Adrenal gland (tissue), 12 donors: ENCODE data around the gene HCFC1. TPM values are rescaled to one million over a fixed set of nuclear protein-coding genes. Genes with fewer than 3 reads are reported as not detected.
A peak's percentile ranks its signal among the peaks of the same experiment; 100 is the strongest.

ENCODE experiments used
- DNase-seq, 7 donors: peaks; one replicate each; pipeline ENCODE4 v3.0.0-alpha.2; 2019 to 2020
- H3K27ac ChIP-seq, 5 donors: fragments of 200-600 bp; sonication (generic) in 4 of 5; 1 replicate in 3 of 5; 2 replicates in 2 of 5; pipeline versions ENCODE4 v1.5.1 to v1.8.0; 2016 to 2020; ENCODE audit warnings: mild to moderate bottlenecking in 1 of 5
- H3K27me3 ChIP-seq: fragments of 200-600 bp; 2 replicates; pipeline ENCODE4 v1.8.0; 2021
- H3K36me3 ChIP-seq, 2 donors: fragments of 200-600 bp; replicated peaks in 1 of 2; 1 replicate in 1 of 2; 2 replicates in 1 of 2; pipeline versions ENCODE4 v1.5.1 to v1.8.0; 2018 to 2022
- H3K4me1 ChIP-seq, 2 donors: fragments of 200-600 bp; replicated peaks in 1 of 2; 1 replicate in 1 of 2; 2 replicates in 1 of 2; pipeline versions ENCODE4 v1.5.1 to v1.8.0; 2018 to 2021
- H3K4me3 ChIP-seq, 4 donors: fragments of 200-600 bp; sonication (generic) in 3 of 4; one replicate each; pipeline ENCODE4 v1.5.1; 2016 to 2018
- H3K9me3 ChIP-seq, 3 donors: fragments of 200-600 bp; sonication (generic) in 1 of 3; replicated peaks in 1 of 3; 1 replicate in 2 of 3; 2 replicates in 1 of 3; pipeline versions ENCODE4 v1.5.1 to v1.8.0; 2016 to 2021
- CTCF ChIP-seq, 6 experiments: fragments of 450-650 bp in 4 of 6; fragments of 200-600 bp in 2 of 6; sonication (generic) in 1 of 6; IDR thresholded peaks; 1 replicate in 5 of 6; 2 replicates in 1 of 6; pipeline versions ENCODE4 v1.5.1 to v1.8.0; 2016 to 2021; ENCODE audit warnings: antibody characterized with exemption in 6 of 6, mild to moderate bottlenecking in 2 of 6, moderate library complexity in 1 of 6
- POLR2A ChIP-seq, 2 donors: fragments of 450-650 bp; IDR thresholded peaks; one replicate each; pipeline ENCODE4 v1.6.1; 2017; ENCODE audit warnings: antibody characterized with exemption in 2 of 2, mild to moderate bottlenecking in 2 of 2, moderate library complexity in 1 of 2
- WGBS, 4 donors: extraction: QIAGEN DNeasy Blood & Tissue Kit in 2 of 4; methylation state at CpG; one replicate each; pipeline versions ENCODE4 v1.1.5 to v1.1.7; 2013 to 2017; 5-methylcytosine and 5-hydroxymethylcytosine counted together
- intact Hi-C, 2 donors: fragments of 100-400 bp; cut with DNase I; formaldehyde crosslinking; loops; one replicate each; pipeline versions ENCODE4 v1.14.1 to v1.15.0; 2022 to 2023
- polyA plus RNA-seq, 3 donors: library from polyadenylated mRNA; stranded (reverse); fragments of 200-250 nt in 2 of 3; fragments of 350-450 nt in 1 of 3; fragmentation: Illumina TruSeq in 1 of 3; extraction: RNeasy Lipid Tissue Mini Kit (QIAGEN cat#74804) in 1 of 3; gene quantifications; one replicate each; pipeline ENCODE4 v1.2.3, GENCODE V29; 2013 to 2014
- total RNA-seq, 9 donors: library from RNA; depleted of rRNA in 4 of 9; stranded (reverse); fragments of >200 nt in 4 of 9; fragments of 120-200 nt in 1 of 9; fragmentation: NEBNext Ultra II Directional in 1 of 9; extraction: Animal tissue kit (Norgen Biotek cat#: 25700) in 1 of 9; gene quantifications; one replicate each; pipeline versions ENCODE4 v1.1.0 to v1.2.4, GENCODE V29; 2013 to 2023
- donor health status: healthy with polysubstance abuse.
- donor health status: Bipolar disorder and iron deficiency.
- donor health status: DM: yes; HTN: yes; CAD: no.
- donor health status: DM: no; HTN: no; CAD: no.
- donor health status: DM: no; HTN: no; CAD: no.
- donor health status: DM: yes; HTN: yes; CAD: no.

Gene HCFC1
- total and polyA plus RNA-seq, 12 donors: 9.2 to 77.1 (median 54.0) TPM

DNA sequence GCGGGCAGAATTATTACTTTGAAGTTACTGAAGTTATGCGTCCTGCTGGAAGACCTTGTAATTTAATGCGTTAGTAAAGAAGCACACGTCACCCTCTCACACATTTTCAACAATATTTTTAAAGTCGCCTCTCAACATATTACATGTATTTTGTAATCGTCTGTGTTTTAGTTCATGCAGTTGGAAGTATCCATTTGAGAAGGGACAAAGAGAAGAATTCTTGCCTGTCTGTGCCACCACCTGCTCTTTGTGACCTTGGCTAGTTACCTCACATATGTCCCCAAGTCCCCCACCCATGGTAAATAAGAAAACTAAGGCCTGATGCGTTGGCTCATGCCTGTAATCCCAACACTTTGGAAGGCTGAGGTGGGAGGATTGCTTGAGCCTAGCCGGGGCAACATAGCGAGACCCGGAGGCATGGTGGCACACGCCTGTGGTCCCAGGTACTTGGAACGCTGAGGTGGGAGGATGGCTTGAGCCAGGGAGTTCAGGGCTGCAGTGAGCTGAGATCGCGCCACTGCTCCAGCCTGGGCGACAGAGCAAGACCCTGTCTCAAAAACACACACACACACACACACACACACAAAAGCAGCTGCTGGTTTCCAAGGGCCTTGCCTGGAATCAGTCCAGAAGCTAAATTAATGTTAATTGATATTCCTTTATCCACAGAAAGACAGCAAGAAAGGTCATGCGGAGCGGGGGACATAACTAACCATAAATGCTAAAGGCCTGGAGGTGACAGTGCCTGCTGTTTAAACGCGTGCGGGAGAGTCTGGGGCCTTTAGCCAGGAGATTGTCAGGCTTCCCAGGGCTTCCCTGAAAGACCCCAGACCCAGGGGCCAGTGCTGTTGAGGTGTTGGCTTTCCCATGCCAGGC, 1.7 kb upstream of the HCFC1 start:
- 23 to 41% (median 31%) methylated on average over 11 to 20 of the region's 20 CpGs for WGBS, 4 donors
- TF ChIP-seq CTCF (IDR thresholded peaks at IDR 0.05) (peak in 2 of 6 experiments; percentile 13 to 14), POLR2A (IDR thresholded peaks at IDR 0.05) (no peak)
- Histone ChIP-seq H3K4me3 (peak overlapping the region in 2 of 4 donors; percentile 29 to 73), H3K27me3 (no peaks in the 10 kb centered on the region), H3K4me1 (peaks cover 12 to 30% of the 10 kb centered on the region in 2 donors), H3K9me3 (no peaks in the 10 kb centered on the region), H3K36me3 (no peaks in the 10 kb centered on the region), H3K27ac (peak overlapping the region; percentile 79 to 99 (median 98))
- intact Hi-C loops: no loop called here
- peak in 1 of 7 donors; percentile 35 for DNase-seq

- Histone ChIP-seq H3K36me3 (no peaks in the 10 kb centered on the region), H3K9me3 (no peaks in the 10 kb centered on the region), H3K4me3 (peak within 1 kb of the TSS; percentile 73 to 86 (median 80)), H3K27me3 (no peaks in the 10 kb centered on the region), H3K4me1 (peaks cover 12 to 39% of the 10 kb centered on the region in 2 donors), H3K27ac (peak within 1 kb of the TSS; percentile 93 to 99 (median 98))
- intact Hi-C loops: no loop called here
- TF ChIP-seq CTCF (IDR thresholded peaks at IDR 0.05): peak in 1 of 6 experiments; percentile 8
- TF ChIP-seq POLR2A (IDR thresholded peaks at IDR 0.05): peak in 1 of 2 donors; percentile 60
- peak; percentile 86 to 92 (median 88) for DNase-seq
- 0 to 11% (median 3%) methylated on average over 11 to 93 of the region's 103 CpGs for WGBS, 4 donors
Measured at GRCh38 chrX:153972368-153973126, 929 bp upstream of the HCFC1 start, which contains the start of gene TMEM187. Gene TMEM187 (plus strand): TSS chrX:153972754. CDS start chrX:153982063, 9,309 bp downstream.

- TF ChIP-seq POLR2A (IDR thresholded peaks at IDR 0.05): peak in 1 of 2 donors; percentile 74
- no peak for TF ChIP-seq CTCF (IDR thresholded peaks at IDR 0.05)
- Histone ChIP-seq H3K4me3 (peak overlapping the region; percentile 73 to 86 (median 80)), H3K27ac (peak overlapping the region; percentile 93 to 99 (median 98)), H3K4me1 (peaks cover 24 to 53% of the 10 kb centered on the region in 2 donors), H3K36me3 (no peaks in the 10 kb centered on the region), H3K27me3 (no peaks in the 10 kb centered on the region), H3K9me3 (no peaks in the 10 kb centered on the region)
- intact Hi-C loops: no loop called here
- peak; percentile 86 to 96 (median 93) for DNase-seq
- WGBS, 4 donors: 2 to 9% (median 4%) methylated on average over 6 to 34 of the region's 34 CpGs; no CpG with 5 or more reads in 1 of the 4 donors
Measured at GRCh38 chrX:153971124-153971449, 531 bp downstream of the HCFC1 start.
